B cell (primary cell): ENCODE results near the gene PUS3. TPM values are rescaled to one million over a fixed set of nuclear protein-coding genes. Genes with fewer than 3 reads are reported as not detected.
A peak's percentile ranks its signal among the peaks of the same experiment; 100 is the strongest.

Experiments
- ATAC-seq: fragments of 200-7000 bp; cut with Tn5 transposase; one replicate; pipeline ENCODE4 v1.10.0; 2021; ENCODE audit warnings: low read depth, mild to moderate bottlenecking, moderate number of reproducible peaks, moderate library complexity
- CTCF ChIA-PET: fragments of 350-600 bp; sonication (Branson Sonifier 250); formaldehyde crosslinking; loops from one replicate; lab custom pipeline; 2021; ENCODE audit warnings: antibody characterized with exemption, inconsistent platforms; lab: Charles Lee
- POLR2A ChIA-PET: fragments of 350-600 bp; sonication (Branson Sonifier 250); formaldehyde crosslinking; loops from one replicate; lab custom pipeline; 2021; ENCODE audit warnings: antibody characterized with exemption; lab: Charles Lee
- DNase-seq: peaks from one replicate; pipeline ENCODE4 v3.0.0; 2013
- H2AFZ ChIP-seq: 2 replicates; pipeline ENCODE4 v1.6.1; 2012; ENCODE audit warnings: mild to moderate bottlenecking, low read depth, low read length; ENCODE audit not compliant: insufficient read depth, poor library complexity, severe bottlenecking
- H3K27ac ChIP-seq, 2 donors: 1 replicate in 1 of 2; 2 replicates in 1 of 2; pipeline ENCODE4 v1.5.1; 2012 to 2013; ENCODE audit warnings: low read length in 2 of 2, mild to moderate bottlenecking in 2 of 2, moderate library complexity in 1 of 2
- H3K27me3 ChIP-seq, 4 experiments: fragments of 200-600 bp in 1 of 4; sonication (generic) in 1 of 4; replicated peaks in 1 of 4; 1 replicate in 2 of 4; 2 replicates in 2 of 4; pipeline versions ENCODE4 v1.6.1 to v1.7.0; 2013 to 2016; ENCODE audit warnings: low read length in 3 of 4, mild to moderate bottlenecking in 2 of 4, mixed read lengths in 1 of 4, moderate library complexity in 1 of 4; ENCODE audit not compliant: insufficient read depth in 4 of 4, control insufficient read depth in 3 of 4; ENCODE audit errors: control extremely low read depth in 1 of 4
- H3K36me3 ChIP-seq, 2 experiments: replicated peaks in 1 of 2; 1 replicate in 1 of 2; 2 replicates in 1 of 2; pipeline versions ENCODE4 v1.6.1 to v1.7.1; 2013; ENCODE audit warnings: low read length in 1 of 2; ENCODE audit not compliant: insufficient read depth in 2 of 2, control insufficient read depth in 1 of 2; ENCODE audit errors: control extremely low read depth in 1 of 2, extremely low read depth in 1 of 2
- H3K4me1 ChIP-seq, 2 donors: fragments of 200-600 bp in 1 of 2; sonication (generic) in 1 of 2; 1 replicate in 1 of 2; 2 replicates in 1 of 2; pipeline versions ENCODE4 v1.5.1 to v1.6.1; 2013 to 2017; ENCODE audit warnings: low read length in 2 of 2; ENCODE audit not compliant: control insufficient read depth in 2 of 2, insufficient read depth in 2 of 2
- H3K4me2 ChIP-seq: replicated peaks from 2 replicates; pipeline ENCODE3; 2012; ENCODE audit warnings: mild to moderate bottlenecking, low read depth, low read length; ENCODE audit not compliant: poor library complexity, severe bottlenecking
- H3K4me3 ChIP-seq, 5 experiments: fragments of 200-600 bp in 1 of 5; sonication (generic) in 1 of 5; 1 replicate in 3 of 5; 2 replicates in 2 of 5; pipeline versions ENCODE4 v1.5.1 to v1.7.0; 2011 to 2016; ENCODE audit warnings: low read length in 4 of 5, mild to moderate bottlenecking in 4 of 5, low read depth in 2 of 5, control low read depth in 1 of 5, moderate library complexity in 1 of 5; ENCODE audit not compliant: insufficient read depth in 1 of 5; ENCODE audit errors: control extremely low read depth in 1 of 5, extremely low read depth in 1 of 5
- H3K79me2 ChIP-seq: fragments of 200-600 bp; sonication (generic); one replicate; pipeline ENCODE4 v1.6.0; 2016; ENCODE audit warnings: low read length; ENCODE audit not compliant: control insufficient read depth, insufficient read depth
- H3K9ac ChIP-seq: fragments of 200-600 bp; sonication (generic); 2 replicates; pipeline ENCODE4 v1.6.1; 2017; ENCODE audit warnings: mild to moderate bottlenecking, low read length, moderate library complexity
- H3K9me3 ChIP-seq, 3 donors: one replicate each; pipeline versions ENCODE4 v1.6.1 to v1.7.1; 2013; ENCODE audit warnings: low read length in 2 of 3; ENCODE audit not compliant: control insufficient read depth in 2 of 3, insufficient read depth in 1 of 3; ENCODE audit errors: control extremely low read depth in 1 of 3
- H4K20me1 ChIP-seq: 2 replicates; pipeline ENCODE4 v1.6.0; 2012; ENCODE audit warnings: mild to moderate bottlenecking, low read length; ENCODE audit not compliant: insufficient read depth, control insufficient read depth, poor library complexity, severe bottlenecking
- H3K27ac Mint-ChIP-seq: one replicate; pipeline ENCODE4 v1.8.0; 2021; ENCODE audit warnings: mixed read lengths
- H3K27me3 Mint-ChIP-seq: one replicate; pipeline ENCODE4 v1.8.0; 2021; ENCODE audit warnings: mixed read lengths
- H3K4me1 Mint-ChIP-seq: one replicate; pipeline ENCODE4 v1.8.0; 2021; ENCODE audit warnings: mixed read lengths
- H3K4me3 Mint-ChIP-seq: one replicate; pipeline ENCODE4 v1.8.0; 2021; ENCODE audit warnings: mixed read lengths
- H3K9me3 Mint-ChIP-seq: one replicate; pipeline ENCODE4 v1.8.0; 2022; ENCODE audit warnings: mixed read lengths; ENCODE audit not compliant: insufficient read depth
- EZH2 ChIP-seq: IDR thresholded peaks from 2 replicates; pipeline ENCODE4 v1.6.1; 2012; ENCODE audit warnings: borderline replicate concordance, low read depth, mild to moderate bottlenecking, moderate library complexity, low read length; ENCODE audit not compliant: insufficient read depth, poor library complexity, severe bottlenecking
- WGBS: methylation state at CpG from one replicate; pipeline ENCODE4 v1.1.5; 2013; ENCODE audit warnings: missing lambda C conversion rate; ENCODE audit not compliant: insufficient coverage; 5-methylcytosine and 5-hydroxymethylcytosine counted together
- intact Hi-C: fragments of 100-400 bp; cut with micrococcal nuclease; formaldehyde crosslinking; loops from one replicate; pipeline ENCODE4 v1.10.0; 2022
- polyA plus RNA-seq: library from polyadenylated mRNA; depleted of rRNA; stranded (reverse); fragments of >200 nt; gene quantifications from 2 replicates; pipeline ENCODE4 v1.2.3, GENCODE V29; 2012
- total RNA-seq, 2 donors: library from RNA; stranded (reverse); fragments of 120-200 nt in 1 of 2; gene quantifications; 1 replicate in 1 of 2; 2 replicates in 1 of 2; pipeline versions ENCODE4 v1.2.3 to v1.2.4, GENCODE V29; 2013 to 2022
- TF ChIP-seq, protein P1 (sequence below): fragments of 200-600 bp; IDR thresholded peaks from one replicate; pipeline ENCODE4 v1.8.0; 2022; ENCODE audit warnings: antibody characterized with exemption, mild to moderate bottlenecking

PUS3 gene
- total and polyA plus RNA-seq, 2 donors (not counting 1 experiment from before 2014, with no cell fraction given) = 2.7 to 8.1 TPM

DNA sequence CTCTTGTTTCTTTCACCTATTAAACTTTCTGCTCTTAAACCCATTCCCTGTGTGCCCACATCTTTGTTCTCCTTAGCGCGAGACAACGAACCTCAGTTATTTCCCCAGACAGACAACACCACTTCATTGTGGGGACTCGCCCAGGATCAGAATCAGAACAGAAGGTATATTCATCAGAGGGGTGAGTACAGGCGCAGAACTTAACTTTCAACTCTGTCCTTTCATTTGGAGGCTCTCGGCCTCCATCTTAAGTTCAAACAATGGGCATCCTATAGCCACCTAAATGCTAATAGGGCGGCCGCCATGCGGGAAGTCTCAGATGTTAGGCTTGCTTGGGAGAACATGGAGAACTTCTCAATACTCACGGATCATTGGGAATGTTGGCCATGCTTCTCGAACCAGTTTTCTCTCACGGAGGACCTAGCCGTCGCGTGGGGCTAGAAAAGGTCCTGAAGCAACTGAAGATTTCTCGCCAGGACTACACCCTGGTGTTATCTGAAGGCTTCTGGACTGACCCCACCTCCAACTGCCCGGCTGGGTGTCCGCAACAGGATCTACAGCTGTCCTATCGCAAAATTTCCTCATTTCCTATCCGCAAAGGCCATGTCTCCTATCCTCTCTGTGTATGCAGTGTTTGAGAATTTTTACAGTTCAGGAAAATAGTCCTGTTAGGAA, 29.0 kb downstream of the PUS3 start:
- TF ChIP-seq EZH2 = no peak
- TF ChIP-seq, protein P1, sequence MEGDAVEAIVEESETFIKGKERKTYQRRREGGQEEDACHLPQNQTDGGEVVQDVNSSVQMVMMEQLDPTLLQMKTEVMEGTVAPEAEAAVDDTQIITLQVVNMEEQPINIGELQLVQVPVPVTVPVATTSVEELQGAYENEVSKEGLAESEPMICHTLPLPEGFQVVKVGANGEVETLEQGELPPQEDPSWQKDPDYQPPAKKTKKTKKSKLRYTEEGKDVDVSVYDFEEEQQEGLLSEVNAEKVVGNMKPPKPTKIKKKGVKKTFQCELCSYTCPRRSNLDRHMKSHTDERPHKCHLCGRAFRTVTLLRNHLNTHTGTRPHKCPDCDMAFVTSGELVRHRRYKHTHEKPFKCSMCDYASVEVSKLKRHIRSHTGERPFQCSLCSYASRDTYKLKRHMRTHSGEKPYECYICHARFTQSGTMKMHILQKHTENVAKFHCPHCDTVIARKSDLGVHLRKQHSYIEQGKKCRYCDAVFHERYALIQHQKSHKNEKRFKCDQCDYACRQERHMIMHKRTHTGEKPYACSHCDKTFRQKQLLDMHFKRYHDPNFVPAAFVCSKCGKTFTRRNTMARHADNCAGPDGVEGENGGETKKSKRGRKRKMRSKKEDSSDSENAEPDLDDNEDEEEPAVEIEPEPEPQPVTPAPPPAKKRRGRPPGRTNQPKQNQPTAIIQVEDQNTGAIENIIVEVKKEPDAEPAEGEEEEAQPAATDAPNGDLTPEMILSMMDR = no peak
- H3K36me3 ChIP-seq = no peaks in the 10 kb centered on the region
- H3K27me3 Mint-ChIP-seq = no peaks in the 10 kb centered on the region
- intact Hi-C loops = loop anchor here (1.0 to 10.0 kb wide), 5 partner anchors 13 to 1229 kb away; partner anchors contain the start of genes CHEK1 and HYLS1
- H4K20me1 ChIP-seq = no peaks in the 10 kb centered on the region
- peaks cover 0 to 3% of the 10 kb centered on the region in 2 donors for H3K4me1 ChIP-seq
- peaks cover 6% of the 10 kb centered on the region for H3K9me3 Mint-ChIP-seq
- H3K27ac Mint-ChIP-seq = no peak overlapping the region
- POLR2A ChIA-PET = interaction anchor here (0.6 kb wide), 1 partner anchor 148 kb away, joined by 5 read pairs; no protein-coding TSS in a partner anchor
- no peak overlapping the region for H3K4me2 ChIP-seq
- no peaks in the 10 kb centered on the region for H3K27me3 ChIP-seq
- no peak overlapping the region for H3K27ac ChIP-seq
- H3K4me3 ChIP-seq = no peak overlapping the region
- WGBS = 95% methylated on average over 7 of the region's 20 CpGs
- peaks cover 1 to 18% (median 8%) of the 10 kb centered on the region in 3 donors for H3K9me3 ChIP-seq
- CTCF ChIA-PET = interaction anchor here (1.3 to 1.4 kb wide), 2 partner anchors 14 to 150 kb away, joined by 3 to 9 read pairs; partner anchors contain the start of gene HYLS1
- H2AFZ ChIP-seq = no peak overlapping the region
- H3K79me2 ChIP-seq = no peaks in the 10 kb centered on the region
- peaks cover 10% of the 10 kb centered on the region for H3K4me1 Mint-ChIP-seq
- DNase-seq (no peak), ATAC-seq (no peak)
- no peak overlapping the region for H3K4me3 Mint-ChIP-seq
- no peak overlapping the region for H3K9ac ChIP-seq

DNA sequence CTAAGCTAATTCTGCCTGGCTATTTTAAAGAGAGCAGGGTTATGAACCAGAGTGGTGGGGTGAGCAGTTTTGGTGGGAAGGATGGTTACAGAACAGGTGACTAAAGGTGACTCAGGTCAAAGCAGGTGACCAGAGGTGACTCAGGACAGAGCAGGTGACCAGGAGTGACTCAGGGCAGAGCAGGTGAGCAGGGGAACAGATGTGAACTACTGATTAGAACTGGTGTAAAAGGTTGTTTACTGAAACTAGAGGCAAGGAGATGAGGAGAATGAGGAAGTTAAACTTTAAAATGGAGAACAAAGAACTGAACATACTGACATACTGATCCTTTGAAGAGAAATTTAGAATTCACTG, 30.9 kb downstream of the PUS3 start:
- H3K4me1 Mint-ChIP-seq = peaks cover 10% of the 10 kb centered on the region
- Histone ChIP-seq H3K36me3 (no peaks in the 10 kb centered on the region), H2AFZ (no peak overlapping the region), H3K79me2 (no peaks in the 10 kb centered on the region), H3K27ac (no peak overlapping the region), H3K4me2 (no peak overlapping the region), H3K4me1 (peaks cover 0 to 3% of the 10 kb centered on the region in 2 donors), H3K27me3 (no peaks in the 10 kb centered on the region), H3K9me3 (peaks cover 1 to 18% (median 8%) of the 10 kb centered on the region in 3 donors), H4K20me1 (no peaks in the 10 kb centered on the region), H3K9ac (no peak overlapping the region), H3K4me3 (no peak overlapping the region)
- no peak overlapping the region for H3K4me3 Mint-ChIP-seq
- peaks cover 6% of the 10 kb centered on the region for H3K9me3 Mint-ChIP-seq
- ChIA-PET CTCF (no interaction called here), POLR2A (no interaction called here)
- DNase-seq (peak; percentile 16), ATAC-seq (peak; percentile 14)
- intact Hi-C loops = loop anchor here (10.0 kb wide), 1 partner anchor 1227 kb away; no protein-coding TSS in a partner anchor
- peak overlapping the region; percentile 82 for H3K27ac Mint-ChIP-seq
- TF ChIP-seq EZH2 = no peak
- TF ChIP-seq, protein P1 = no peak
- H3K27me3 Mint-ChIP-seq = no peaks in the 10 kb centered on the region
